Sigmoid colon (tissue), 4 donors: ENCODE measurements around the gene HEATR3.

Experiments used
- CTCF ChIP-seq, 4 experiments: fragments of 450-650 bp in 3 of 4; fragments of 200-600 bp in 1 of 4; IDR thresholded peaks; one replicate each; pipeline ENCODE4 v1.5.1; 2016 to 2019; ENCODE audit warnings: antibody characterized with exemption in 4 of 4, mild to moderate bottlenecking in 3 of 4, moderate library complexity in 2 of 4
- EP300 ChIP-seq, 4 donors: sonication (generic); formaldehyde crosslinking; IDR thresholded peaks; one replicate each; pipeline ENCODE4 v1.6.1; 2017; ENCODE audit warnings: antibody characterized with exemption in 4 of 4
- POLR2A ChIP-seq, 2 donors: fragments of 450-650 bp; IDR thresholded peaks; one replicate each; pipeline ENCODE4 v1.6.1; 2016; ENCODE audit warnings: antibody characterized with exemption in 2 of 2, mild to moderate bottlenecking in 2 of 2, moderate library complexity in 2 of 2
- POLR2AphosphoS5 ChIP-seq, 4 donors: sonication (generic); formaldehyde crosslinking; IDR thresholded peaks; one replicate each; pipeline ENCODE4 v1.6.1; 2017; ENCODE audit warnings: antibody characterized with exemption in 4 of 4

GRCh38 chr16:50069060-50069459 is 3.3 kb downstream of the HEATR3 start:
- no peak for TF ChIP-seq CTCF (IDR thresholded peaks at IDR 0.05)
- TF ChIP-seq POLR2A (IDR thresholded peaks at IDR 0.05), result no peak
- TF ChIP-seq EP300 (IDR thresholded peaks at IDR 0.05), result no peak
- TF ChIP-seq POLR2AphosphoS5 (IDR thresholded peaks at IDR 0.05), result no peak
